HG03060 (cell line): ENCODE data around the gene MUC3A.
"Not testable (repeated sequence)": the region's sequence is repeated elsewhere in the genome, so short reads cannot be mapped to it uniquely, and the experiment has no call there.

ENCODE experiments used
- ATAC-seq: cut with Tn5 transposase; IDR thresholded peaks from one replicate; pipeline ENCODE4 v1.9.1; 2021; ENCODE audit warnings: low read depth, moderate number of reproducible peaks; ENCODE audit not compliant: unreplicated experiment

The MUC3A gene

GRCh38 chr7:100949227-100949932 lies at the start of gene MUC3A:
Gene MUC3A, plus strand, starts transcription at chr7:100949534. Its CDS starts 91 bp downstream, at chr7:100949625.
- no peak for ATAC-seq

GRCh38 chr7:100900978-100901377 lies 48.4 kb upstream of the MUC3A start:
- no peak for ATAC-seq

GRCh38 chr7:100901921-100902332 lies 47.4 kb upstream of the MUC3A start:
- no peak for ATAC-seq

GRCh38 chr7:100902638-100903037 lies 46.7 kb upstream of the MUC3A start:
- ATAC-seq: no peak

- no peak for ATAC-seq
Measured at GRCh38 chr7:100908512-100908911, 40.8 kb upstream of the MUC3A start.

- not testable (repeated sequence) for ATAC-seq
Measured at GRCh38 chr7:100910443-100910842, 38.9 kb upstream of the MUC3A start.

GRCh38 chr7:100911484-100911883 lies 37.9 kb upstream of the MUC3A start:
- ATAC-seq: no peak

GRCh38 chr7:100914208-100914878 lies 35.0 kb upstream of the MUC3A start:
- no peak for ATAC-seq

- no peak for ATAC-seq
Measured at GRCh38 chr7:100914879-100915447, 34.4 kb upstream of the MUC3A start.

- ATAC-seq: not testable (repeated sequence)
Measured at GRCh38 chr7:100919335-100919734, 30.0 kb upstream of the MUC3A start.

- ATAC-seq: not testable (repeated sequence)
Measured at GRCh38 chr7:100919779-100920437, 29.4 kb upstream of the MUC3A start.

GRCh38 chr7:100921039-100921438 lies 28.3 kb upstream of the MUC3A start:
- no peak for ATAC-seq

- ATAC-seq: not testable (repeated sequence)
Measured at GRCh38 chr7:100923616-100924015, 25.7 kb upstream of the MUC3A start.

- no peak for ATAC-seq
Measured at GRCh38 chr7:100929808-100930174, 19.5 kb upstream of the MUC3A start.

GRCh38 chr7:100933734-100934133 lies 15.6 kb upstream of the MUC3A start:
- ATAC-seq: no peak

GRCh38 chr7:100935381-100935780 lies 14.0 kb upstream of the MUC3A start:
- not testable (repeated sequence) for ATAC-seq

- ATAC-seq: not testable (repeated sequence)
Measured at GRCh38 chr7:100936167-100936566, 13.2 kb upstream of the MUC3A start.

- ATAC-seq: no peak
Measured at GRCh38 chr7:100942045-100942774, 7.1 kb upstream of the MUC3A start.

- ATAC-seq: no peak
Measured at GRCh38 chr7:100943693-100944092, 5.6 kb upstream of the MUC3A start.

- no peak for ATAC-seq
Measured at GRCh38 chr7:100944138-100944537, 5.2 kb upstream of the MUC3A start.

GRCh38 chr7:100946111-100946510 lies 3.2 kb upstream of the MUC3A start:
- no peak for ATAC-seq
